GM12878 (cell line): ENCODE results near the gene SUPT4H1. TPM values are rescaled to one million over a fixed set of nuclear protein-coding genes. Genes with fewer than 3 reads are reported as not detected.
A peak's percentile ranks its signal among the peaks of the same experiment; 100 is the strongest.

Experiments
- ATAC-seq: fragments of 200-7000 bp; cut with Tn5 transposase; 3 replicates; pipeline ENCODE4 v1.9.1; 2020; ENCODE audit warnings: mild to moderate bottlenecking, moderate library complexity
- BruUV-seq: library from RNA; stranded (reverse); fragments of 400-500 nt; replicated peaks from 2 replicates; lab custom pipeline; 2021; lab: Mats Ljungman, UMichigan
- CTCF ChIA-PET: fragments of 300-600 bp; sonication (Branson Sonifier 250); formaldehyde crosslinking; extraction: SDS; loops from one replicate; lab custom pipeline; 2021; ENCODE audit warnings: inconsistent platforms; lab: Yijun Ruan, JAX
- POLR2A ChIA-PET: fragments of 350-600 bp; formaldehyde crosslinking; extraction: SDS; loops from one replicate; lab custom pipeline; 2021; ENCODE audit warnings: inconsistent platforms; lab: Charles Lee
- RAD21 ChIA-PET: fragments of 300-600 bp; sonication (Branson Sonifier 250); formaldehyde crosslinking; loops from one replicate; lab custom pipeline; 2023; ENCODE audit warnings: antibody characterized with exemption; ENCODE audit not compliant: unreplicated experiment; lab: Charles Lee
- SMC1A ChIA-PET: fragments of 300-600 bp; sonication (Branson Sonifier 250); formaldehyde crosslinking; loops from one replicate; lab custom pipeline; 2023; ENCODE audit not compliant: unreplicated experiment, uncharacterized antibody; lab: Charles Lee
- DNase-seq: peaks from one replicate; pipeline ENCODE4 v3.0.0-alpha.2; 2011; ENCODE audit warnings: low read depth, low spot score
- FAIRE-seq: peaks from 3 replicates; lab custom pipeline; 2011; peaks lifted over from hg19 to GRCh38; lab: Jason Lieb, UNC
- H2AFZ ChIP-seq: 2 replicates; pipeline ENCODE4 v1.6.0; 2011; ENCODE audit warnings: low read depth, low read length, control low read depth; ENCODE audit not compliant: control insufficient read depth
- H3K27ac ChIP-seq: 2 replicates; pipeline ENCODE4 v1.5.1; 2011; ENCODE audit warnings: control low read depth; ENCODE audit not compliant: control insufficient read depth, insufficient read depth
- H3K27me3 ChIP-seq, 2 experiments: replicated peaks in 1 of 2; 2 replicates each; pipeline versions ENCODE4 v1.6.0 to v1.6.1; 2011; ENCODE audit warnings: low read length in 1 of 2; ENCODE audit not compliant: control insufficient read depth in 2 of 2, insufficient read depth in 2 of 2
- H3K36me3 ChIP-seq, 2 experiments: 2 replicates each; pipeline ENCODE4 v1.5.1; 2011; ENCODE audit warnings: low read length in 1 of 2; ENCODE audit not compliant: control insufficient read depth in 2 of 2, insufficient read depth in 2 of 2
- H3K4me1 ChIP-seq: 2 replicates; pipeline ENCODE4 v1.6.1; 2011; ENCODE audit warnings: mild to moderate bottlenecking, low read length, moderate library complexity, mixed read lengths; ENCODE audit not compliant: control insufficient read depth, insufficient read depth
- H3K4me2 ChIP-seq: 2 replicates; pipeline ENCODE4 v1.6.0; 2011; ENCODE audit warnings: control low read depth; ENCODE audit not compliant: control insufficient read depth, insufficient read depth
- H3K4me3 ChIP-seq: fragments of 200-600 bp; sonication (generic); 2 replicates; pipeline ENCODE4 v1.5.1; 2016
- H3K79me2 ChIP-seq: 2 replicates; pipeline ENCODE4 v1.6.0; 2011; ENCODE audit warnings: low read length; ENCODE audit not compliant: control insufficient read depth, insufficient read depth
- H3K9ac ChIP-seq: 2 replicates; pipeline ENCODE4 v1.8.0; 2011; ENCODE audit warnings: low read length, control low read depth, mixed read lengths; ENCODE audit not compliant: control insufficient read depth, insufficient read depth
- H3K9me3 ChIP-seq: replicated peaks from 3 replicates; pipeline ENCODE4 v1.5.1; 2011; ENCODE audit warnings: mild to moderate bottlenecking, low read length; ENCODE audit not compliant: control insufficient read depth, insufficient read depth
- H4K20me1 ChIP-seq: 2 replicates; pipeline ENCODE4 v1.6.0; 2011; ENCODE audit not compliant: control insufficient read depth, insufficient read depth
- ASH2L ChIP-seq: fragments of 300-600, 200-600 bp; sonication (generic); IDR thresholded peaks from 2 replicates; pipeline ENCODE4 v1.6.1; 2017; ENCODE audit warnings: low read depth, mild to moderate bottlenecking, borderline replicate concordance
- CHD1 ChIP-seq: IDR thresholded peaks from 2 replicates; pipeline ENCODE4 v1.6.1; 2012; ENCODE audit warnings: low read depth, low read length, improper control_type of control experiment
- EGR1 ChIP-seq, 2 experiments: IDR thresholded peaks; 1 replicate in 1 of 2; 2 replicates in 1 of 2; pipeline ENCODE4 v1.6.1; 2011 to 2012; ENCODE audit warnings: low read depth in 2 of 2, low read length in 2 of 2, borderline replicate concordance in 1 of 2, mild to moderate bottlenecking in 1 of 2, moderate library complexity in 1 of 2
- FOS ChIP-seq: IDR thresholded peaks from 3 replicates; pipeline ENCODE4 v1.6.1; 2011; ENCODE audit warnings: borderline replicate concordance; ENCODE audit not compliant: insufficient read length; ENCODE audit errors: extremely low read depth
- HDGF ChIP-seq: fragments of 450-650 bp; IDR thresholded peaks from 2 replicates; pipeline ENCODE4 v1.6.1; 2016; ENCODE audit warnings: antibody characterized with exemption
- MLLT1 ChIP-seq: fragments of 450-650 bp; IDR thresholded peaks from 2 replicates; pipeline ENCODE4 v1.6.1; 2016; ENCODE audit warnings: mild to moderate bottlenecking
- MYB ChIP-seq: fragments of 150-350 bp; IDR thresholded peaks from 2 replicates; pipeline ENCODE4 v1.6.1; 2014; ENCODE audit warnings: mild to moderate bottlenecking, low read depth, low read length, borderline replicate concordance
- POLR2AphosphoS5 ChIP-seq: IDR thresholded peaks from 2 replicates; pipeline ENCODE4 v1.6.1; 2011; ENCODE audit warnings: mild to moderate bottlenecking, low read length, inconsistent platforms
- PRDM15 ChIP-seq: fragments of 450-650 bp; formaldehyde crosslinking; IDR thresholded peaks from 2 replicates; pipeline ENCODE4 v1.4.0; 2020; ENCODE audit warnings: mild to moderate bottlenecking, moderate library complexity
- SMC3 ChIP-seq: IDR thresholded peaks from 2 replicates; pipeline ENCODE4 v1.6.1; 2011; ENCODE audit warnings: low read length, improper control_type of control experiment, borderline replicate concordance
- SREBF1 ChIP-seq: IDR thresholded peaks from 2 replicates; pipeline ENCODE4 v1.6.1; 2012; ENCODE audit warnings: mild to moderate bottlenecking, low read length
- TAF1 ChIP-seq: IDR thresholded peaks from 2 replicates; pipeline ENCODE4 v1.6.1; 2011; ENCODE audit warnings: mild to moderate bottlenecking, low read depth, low read length, borderline replicate concordance
- TCF3 ChIP-seq: IDR thresholded peaks from 2 replicates; pipeline ENCODE4 v1.6.1; 2012; ENCODE audit warnings: low read depth, mild to moderate bottlenecking, low read length, borderline replicate concordance; ENCODE audit not compliant: insufficient read depth
- WRNIP1 ChIP-seq: IDR thresholded peaks from 2 replicates; pipeline ENCODE4 v1.6.1; 2011; ENCODE audit warnings: low read depth, low read length, improper control_type of control experiment, borderline replicate concordance
- WGBS: methylation state at CpG from one replicate; pipeline ENCODE4 v1.1.6; 2016; ENCODE audit warnings: low lambda C conversion rate; ENCODE audit not compliant: insufficient replicate concordance, insufficient coverage; ENCODE audit errors: missing lambda C conversion rate; 5-methylcytosine and 5-hydroxymethylcytosine counted together
- in situ Hi-C: fragments of 300-500 bp; cut with MboI; formaldehyde crosslinking; loops from 9 replicates; pipeline ENCODE4 v1.14.3; 2018; ENCODE audit warnings: mixed read lengths
- intact Hi-C: fragments of 100-400 bp; cut with micrococcal nuclease; formaldehyde crosslinking; loops from one replicate; pipeline ENCODE4 v1.14.2; 2022; ENCODE audit not compliant: unreplicated experiment
- polyA plus RNA-seq, 11 experiments: library from polyadenylated mRNA; depleted of rRNA in 4 of 11; unstranded in 6 of 11; stranded (reverse) in 5 of 11; fragments of >200 nt; fragmentation: Nextera tagmentation in 4 of 11; fragmentation: Illumina TruSeq in 1 of 11; extraction: Ambion mirVana in 4 of 11; extraction: Trizol in 1 of 11; gene quantifications; 1 replicate in 1 of 11; 2 replicates in 10 of 11; pipeline versions ENCODE4 v1.2.1 to v1.2.3, GENCODE V29; 2011 to 2016; ENCODE audit warnings: inconsistent platforms in 2 of 11, missing spikeins in 2 of 11, low read depth in 1 of 11
- total RNA-seq, 4 experiments: library from RNA; depleted of rRNA in 3 of 4; stranded (reverse); fragments of >200 nt in 3 of 4; fragmentation: Illumina TruSeq in 1 of 4; extraction: Trizol in 1 of 4; gene quantifications; 2 replicates each; pipeline versions ENCODE4 v1.2.1 to v1.2.3, GENCODE V29; 2013 to 2021

Gene SUPT4H1
- total and polyA plus RNA-seq, 10 of the 15 experiments (the other 5 are each of a cell fraction or from before 2014, with no cell fraction given), result 83.8 to 293 (median 128) TPM

GRCh38 chr17:58330538-58330996 lies 21.4 kb downstream of the SUPT4H1 start:
- no TSS peak for BruUV-seq
- FAIRE-seq (no peak), ATAC-seq (no peak), DNase-seq (no peak)
- WGBS, result 2% methylated on average over 10 of the region's 10 CpGs
- peak overlapping the region; percentile 94 for H3K4me3 ChIP-seq
- H3K36me3 ChIP-seq, result peaks cover 6 to 14% of the 10 kb centered on the region in 2 experiments
- ChIA-PET POLR2A (interaction anchor here (0.7 to 18.5 kb wide), 5 partner anchors 8 to 86 kb away, joined by 3 to 373 read pairs (median 6); partner anchors contain the start of gene RNF43), SMC1A (interaction anchor here (8.6 kb wide), 1 partner anchor 13 kb away, joined by 143 read pairs; no protein-coding TSS in a partner anchor), CTCF (interaction anchor here (0.8 to 1.7 kb wide), 2 partner anchors 12 to 14 kb away, joined by 3 to 10 read pairs; no protein-coding TSS in a partner anchor), RAD21 (interaction anchor here (0.6 to 18.1 kb wide), 3 partner anchors 12 to 85 kb away, joined by 3 to 323 read pairs (median 102); partner anchors contain the start of genes RNF43 and SUPT4H1)
- TF ChIP-seq SMC3, result 0 out of 2 replicates have a peak, but pooled peaks have one; percentile 1
- TF ChIP-seq FOS, result no peak
- TF ChIP-seq ASH2L, result no peak
- TF ChIP-seq HDGF, result 0 out of 2 replicates have a peak, but pooled peaks have one; percentile 44
- TF ChIP-seq TAF1, result peak; percentile 6; the same call in 1 of the 2 replicates
- peak; percentile 87 for TF ChIP-seq MLLT1
- 0 out of 2 replicates have a peak, but pooled peaks have one; percentile 17 for TF ChIP-seq PRDM15
- 0 out of 2 replicates have a peak, but pooled peaks have one; percentile 2 for TF ChIP-seq MYB
- peak; percentile 90; the same call in 1 of the 2 replicates for TF ChIP-seq WRNIP1
- TF ChIP-seq CHD1, result 0 out of 2 replicates have a peak, but pooled peaks have one; percentile 12
- TF ChIP-seq EGR1 (IDR thresholded peaks at IDR 0.05; ENCODE audit: borderline replicate concordance in 1 of 2, low read depth in 2 of 2, low read length in 2 of 2), result 0 out of 3 replicates have a peak, but pooled peaks of 1 of the 2 experiments have one; percentile 3
- TF ChIP-seq SREBF1, result no peak
- peak; percentile 94 for TF ChIP-seq POLR2AphosphoS5
- peak; percentile 65; the same call in 1 of the 2 replicates for TF ChIP-seq TCF3
- H3K9ac ChIP-seq, result peak overlapping the region; percentile 100
- peak overlapping the region; percentile 44 for H3K4me2 ChIP-seq
- H3K27ac ChIP-seq, result peak overlapping the region; percentile 100
- no peaks in the 10 kb centered on the region for H3K27me3 ChIP-seq
- no peaks in the 10 kb centered on the region; the same call in 1 of the 2 replicates for H4K20me1 ChIP-seq
- H3K9me3 ChIP-seq, result no peaks in the 10 kb centered on the region; the same call in 2 of the 3 replicates
- no peak overlapping the region for H2AFZ ChIP-seq
- intact Hi-C loops, result no loop called here
- H3K79me2 ChIP-seq, result peaks cover 70% of the 10 kb centered on the region
- in situ Hi-C loops, result loop anchor here (10.0 kb wide), 1 partner anchor 1504 kb away; no protein-coding TSS in a partner anchor
- H3K4me1 ChIP-seq, result peaks cover 31% of the 10 kb centered on the region
